ENCODE results near the gene MYO15A.
A peak's percentile ranks its signal among the peaks of the same experiment; 100 is the strongest.

Gene MYO15A

DNA sequence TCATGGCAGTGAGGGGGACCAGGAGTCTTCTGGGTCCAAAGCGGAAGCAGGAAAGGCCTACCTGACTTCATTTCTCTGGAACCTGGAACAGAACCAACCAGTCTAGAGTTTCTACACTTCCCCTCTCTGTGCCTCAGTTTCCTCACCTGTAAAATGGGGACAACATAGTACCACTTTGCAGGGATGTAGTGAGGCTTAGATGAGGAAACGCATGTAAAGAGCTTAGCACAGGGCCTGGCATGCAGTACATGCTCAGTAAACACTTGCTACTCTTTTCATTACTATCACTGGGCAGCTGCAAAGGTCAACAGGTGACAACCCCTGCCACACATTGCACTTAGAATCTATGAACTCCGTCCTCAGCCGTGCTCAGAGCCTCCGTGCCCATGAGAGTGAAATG, 24.2 kb downstream of the MYO15A start:
- DNase-seq, result no peak

DNA sequence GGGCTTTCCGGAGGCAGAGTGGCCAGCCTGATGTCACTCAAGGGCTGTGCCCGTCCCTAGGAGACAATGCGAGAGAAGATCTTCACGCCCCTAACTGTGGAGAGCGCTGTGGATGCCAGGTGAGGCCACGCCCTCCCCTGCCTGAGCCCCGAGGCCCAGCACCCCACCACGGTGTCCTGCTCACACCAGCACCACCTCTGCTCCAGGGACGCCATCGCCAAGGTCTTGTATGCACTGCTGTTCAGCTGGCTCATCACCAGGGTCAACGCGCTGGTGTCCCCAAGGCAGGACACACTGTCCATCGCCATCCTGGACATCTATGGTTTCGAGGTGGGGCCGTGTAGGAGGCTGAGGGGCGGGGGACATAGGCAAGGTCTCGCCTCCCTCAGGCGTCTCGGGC, 27.8 kb downstream of the MYO15A start:
- DNase-seq, result no peak

DNA sequence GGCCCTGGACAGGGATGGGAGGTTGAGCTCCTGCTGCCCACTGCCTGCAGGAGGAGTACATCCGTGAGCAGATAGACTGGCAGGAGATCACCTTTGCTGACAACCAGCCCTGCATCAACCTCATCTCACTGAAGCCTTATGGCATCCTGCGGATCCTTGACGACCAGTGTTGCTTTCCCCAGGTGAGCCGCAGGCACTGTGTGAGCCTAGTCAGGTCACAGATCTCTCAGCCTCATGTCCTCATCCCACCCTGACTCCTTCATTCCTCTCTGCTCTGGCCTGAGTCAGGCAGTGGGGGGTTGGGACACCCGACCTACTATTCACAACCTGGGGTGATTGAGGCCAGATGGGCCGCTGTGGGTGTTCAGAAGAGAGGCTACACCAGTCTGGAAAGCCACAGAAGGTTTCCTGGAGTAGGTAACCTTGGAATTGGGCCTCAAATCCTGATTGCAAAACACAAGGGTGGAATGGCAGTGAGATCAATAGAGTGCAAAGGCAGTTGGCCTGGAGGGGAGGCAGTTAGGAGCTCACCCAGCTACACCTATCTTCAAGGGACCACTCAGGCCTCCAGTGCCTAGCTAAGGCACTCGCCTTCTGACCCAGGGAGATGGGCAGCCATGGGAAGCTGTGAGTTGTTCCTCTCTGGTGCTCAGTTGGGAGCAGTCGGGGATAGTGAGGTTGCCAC, 29.7 kb downstream of the MYO15A start:
- DNase-seq, result no peak

DNA sequence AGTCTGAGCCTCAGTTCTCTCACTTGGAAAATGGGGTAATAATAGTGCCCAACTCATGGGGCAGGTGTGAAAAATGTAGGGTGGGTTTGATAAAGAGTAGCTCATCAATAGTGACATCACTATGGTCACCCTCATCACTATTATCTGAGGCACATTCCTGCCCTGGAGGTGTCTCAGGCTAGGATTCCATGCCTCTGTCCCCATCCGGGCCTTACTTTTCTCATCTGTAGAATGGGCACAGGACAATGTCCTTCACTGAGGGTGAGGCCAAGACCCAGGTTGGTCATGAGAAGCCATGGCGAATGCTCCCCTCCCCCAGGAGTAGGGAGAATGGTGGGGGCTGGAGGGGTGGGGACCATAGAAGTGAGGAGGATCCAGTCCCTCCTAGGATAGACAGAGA, 30.5 kb downstream of the MYO15A start:
- no peak for DNase-seq

DNA sequence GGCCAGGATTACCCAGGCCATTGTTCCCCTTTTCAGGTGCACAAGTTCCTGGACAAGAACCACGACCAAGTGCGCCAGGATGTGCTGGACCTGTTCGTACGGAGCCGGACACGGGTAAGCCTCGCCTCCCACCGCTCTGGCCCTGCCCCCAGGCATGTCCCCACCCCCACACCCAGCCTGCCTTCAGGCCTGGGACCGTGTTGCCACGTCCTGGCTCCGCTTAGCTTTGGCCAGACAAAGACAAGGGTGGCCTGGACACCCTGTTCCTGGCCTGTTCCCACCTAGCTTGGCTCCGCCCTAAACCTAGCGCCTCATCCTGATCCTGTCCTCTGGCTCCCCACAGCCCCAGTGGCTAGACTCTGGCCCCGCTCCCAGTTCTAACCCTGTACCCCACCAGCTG, 30.9 kb downstream of the MYO15A start:
- no peak for DNase-seq

DNA sequence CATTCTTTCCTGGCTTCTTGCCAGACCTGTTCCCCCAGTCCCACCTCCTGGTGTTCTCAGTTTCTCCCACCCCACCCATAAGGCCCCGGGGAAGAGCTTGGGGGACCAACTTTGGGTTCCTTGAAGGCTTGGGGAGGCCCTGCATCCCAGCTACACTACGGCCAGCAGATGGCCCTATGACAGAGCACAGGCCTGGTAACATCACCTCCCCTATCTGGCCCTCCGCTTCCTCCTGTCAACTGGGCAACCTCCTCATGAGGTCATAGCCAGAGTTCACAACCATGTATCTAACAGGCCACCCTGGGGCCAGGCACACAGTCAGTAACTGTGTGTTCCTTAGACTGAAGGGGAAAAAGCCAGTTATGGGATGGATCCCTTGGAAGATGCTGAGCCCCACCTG, 31.4 kb downstream of the MYO15A start:
- DNase-seq, result peak in 3 of 4 experiments; percentile 37 to 50 (median 43)

DNA sequence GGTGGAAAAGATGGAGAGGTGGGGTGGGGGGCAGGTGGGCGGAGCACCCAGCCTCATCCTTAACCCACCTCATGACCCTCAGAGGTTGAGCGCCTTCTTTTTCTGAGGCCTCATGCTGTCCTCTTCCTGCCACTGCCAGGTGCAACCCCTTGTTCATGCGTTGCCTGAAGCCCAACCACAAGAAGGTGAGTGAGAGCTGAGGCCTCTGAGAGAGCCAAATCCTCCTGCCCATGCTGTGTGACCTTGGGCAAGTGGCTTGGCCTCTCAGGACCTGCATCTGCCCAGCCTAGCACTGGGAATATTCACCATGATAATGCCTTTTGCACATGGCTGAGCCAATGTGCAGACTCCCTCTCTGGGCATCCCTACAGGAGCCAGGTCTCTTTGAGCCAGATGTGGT, 32.1 kb downstream of the MYO15A start:
- no peak for DNase-seq

DNA sequence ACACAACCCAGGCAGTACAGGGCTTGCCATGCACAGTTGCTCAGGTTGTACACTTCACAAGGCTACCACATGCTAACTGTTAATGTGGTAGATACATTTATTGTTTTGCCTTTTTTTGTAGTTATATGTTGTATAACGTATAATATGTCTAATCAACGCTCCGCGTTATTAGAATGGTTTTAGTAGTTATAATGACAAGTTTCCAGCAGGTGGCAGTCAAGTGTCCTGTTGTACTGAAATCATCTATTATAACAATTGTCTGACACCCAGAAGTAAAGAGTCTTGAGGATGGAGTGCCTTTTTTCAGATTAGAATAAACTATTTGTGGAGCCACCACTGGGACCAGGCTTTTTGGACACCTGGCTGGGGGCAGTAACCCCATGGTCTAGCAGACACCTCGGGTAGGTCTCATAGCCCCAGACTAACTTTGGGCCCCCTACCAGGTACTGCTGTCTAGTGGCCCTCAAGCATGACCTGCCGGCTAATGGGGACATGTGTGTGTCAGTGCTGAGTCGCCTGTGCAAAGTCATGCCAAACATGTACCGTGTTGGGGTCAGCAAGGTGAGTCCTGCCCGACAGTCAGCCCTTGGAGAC, 32.8 kb downstream of the MYO15A start:
- peak; percentile 74 to 87 (median 81) for DNase-seq

DNA sequence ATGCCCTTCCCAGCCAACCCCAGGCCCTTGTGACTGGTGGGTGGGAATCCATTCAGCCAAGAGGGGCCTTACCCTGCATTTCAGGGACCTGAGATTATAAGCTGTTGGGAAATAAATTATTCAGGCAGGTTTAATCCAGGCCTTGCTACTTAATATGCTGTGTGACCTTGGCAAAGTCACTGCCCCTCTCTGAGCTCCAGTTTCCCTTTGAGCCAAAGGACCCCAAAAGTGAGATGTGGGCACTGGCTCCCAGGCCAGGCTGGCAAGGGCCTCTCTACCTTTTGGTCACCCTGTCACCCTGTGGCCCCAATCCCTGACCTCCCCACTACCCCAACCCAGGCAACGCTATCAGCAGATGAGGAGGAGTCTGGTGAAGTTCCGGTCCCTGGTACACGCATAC, 33.9 kb downstream of the MYO15A start:
- no peak for DNase-seq

DNA sequence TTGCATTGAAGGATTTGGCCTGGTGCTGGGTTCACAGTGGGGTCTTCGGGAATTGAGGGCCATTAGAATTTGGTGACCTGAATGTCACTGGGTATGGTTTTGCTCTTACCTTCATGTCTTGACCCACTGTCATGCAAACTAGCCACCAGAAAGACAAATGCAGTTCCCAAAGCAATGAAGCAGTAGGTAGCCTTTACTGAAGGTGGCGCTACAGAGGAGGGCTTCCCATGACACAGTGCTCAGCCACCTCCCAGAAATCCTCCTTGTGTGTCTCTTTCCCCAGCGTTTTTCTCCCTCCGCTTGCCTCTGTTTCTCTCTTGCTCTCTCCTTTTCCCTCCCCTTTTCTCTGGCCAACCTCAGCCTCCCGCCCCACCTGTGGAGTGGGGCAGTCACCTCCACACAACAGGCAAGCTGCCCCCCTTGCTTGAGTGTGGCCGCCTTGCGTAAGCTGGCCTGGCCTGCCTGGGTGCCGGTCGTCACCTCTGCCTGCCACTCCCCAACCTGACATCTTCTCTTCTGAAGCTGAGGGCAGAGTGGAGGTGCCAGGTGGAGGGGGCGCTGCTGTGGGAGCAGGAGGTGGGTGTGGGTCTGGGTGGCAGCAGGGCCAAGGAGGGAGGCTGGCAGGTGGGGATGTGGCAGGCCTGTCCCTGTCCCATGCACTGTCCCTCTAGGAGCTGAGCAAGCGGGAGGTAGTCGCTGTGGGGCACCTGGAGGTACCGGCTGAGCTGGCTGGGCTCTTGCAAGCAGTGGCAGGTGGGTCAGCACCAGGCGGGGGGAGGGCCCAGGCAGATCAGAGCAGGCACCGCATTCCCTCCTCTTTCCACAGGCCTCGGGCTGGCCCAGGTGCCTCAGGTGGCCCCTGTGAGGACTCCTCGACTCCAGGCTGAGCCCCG, 34.7 kb downstream of the MYO15A start:
- DNase-seq, result peak in 3 of 4 experiments; percentile 26 to 40 (median 36)

DNA sequence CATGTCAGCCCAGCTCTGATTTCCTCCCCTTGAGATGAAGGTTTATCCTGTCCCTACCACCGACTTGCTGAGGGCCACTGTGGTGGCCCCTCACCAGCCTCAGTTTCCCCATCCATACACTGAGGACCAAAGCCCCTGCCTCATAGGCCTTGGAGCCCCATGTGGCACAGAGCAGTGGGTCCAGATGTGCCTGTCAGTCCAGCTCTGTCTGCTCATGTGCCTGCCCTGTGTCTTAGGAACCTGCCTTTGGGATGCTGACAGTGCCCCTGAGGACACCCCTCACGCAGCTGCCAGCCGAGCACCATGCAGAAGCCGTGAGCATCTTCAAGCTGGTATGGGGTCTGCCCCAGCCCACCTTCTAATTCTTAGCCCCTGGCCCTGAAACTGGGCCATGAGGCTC, 35.7 kb downstream of the MYO15A start:
- DNase-seq, result no peak

DNA sequence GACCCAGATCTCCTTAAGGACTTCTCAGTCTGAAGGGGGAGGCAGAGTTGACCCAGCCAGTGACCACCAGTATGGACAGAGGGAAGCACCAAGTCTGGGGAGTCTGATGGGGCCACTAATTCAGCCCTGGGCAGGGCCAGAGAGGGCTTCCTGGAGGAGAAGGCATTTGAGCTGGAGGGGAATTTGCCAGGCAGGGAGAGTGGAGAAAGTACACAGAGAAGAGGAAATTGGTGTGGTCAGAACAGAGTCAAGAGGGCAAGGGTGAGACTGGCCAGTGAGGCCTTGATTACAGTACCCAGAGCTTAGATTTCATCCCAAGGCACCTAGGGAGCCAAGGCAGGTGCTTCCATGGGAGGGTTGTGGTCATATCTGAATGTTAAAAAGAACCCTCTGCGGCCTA, 36.3 kb downstream of the MYO15A start:
- peak in 3 of 4 experiments; percentile 37 to 54 (median 49) for DNase-seq

DNA sequence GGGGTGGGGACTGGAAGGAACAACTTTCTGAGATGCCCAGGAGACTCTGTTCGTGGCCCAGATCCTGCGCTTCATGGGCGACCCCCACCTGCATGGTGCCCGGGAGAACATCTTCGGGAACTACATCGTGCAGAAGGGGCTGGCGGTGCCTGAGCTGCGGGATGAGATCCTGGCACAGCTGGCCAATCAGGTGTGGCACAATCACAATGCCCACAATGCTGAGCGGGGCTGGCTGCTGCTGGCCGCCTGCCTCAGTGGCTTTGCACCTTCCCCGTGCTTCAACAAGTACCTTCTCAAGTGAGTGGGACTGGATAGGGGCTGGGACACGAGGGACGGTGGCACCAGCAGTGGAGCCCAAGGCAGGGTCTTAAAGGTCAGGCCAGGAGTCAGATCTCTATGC, 37.3 kb downstream of the MYO15A start:
- no peak for DNase-seq

DNA sequence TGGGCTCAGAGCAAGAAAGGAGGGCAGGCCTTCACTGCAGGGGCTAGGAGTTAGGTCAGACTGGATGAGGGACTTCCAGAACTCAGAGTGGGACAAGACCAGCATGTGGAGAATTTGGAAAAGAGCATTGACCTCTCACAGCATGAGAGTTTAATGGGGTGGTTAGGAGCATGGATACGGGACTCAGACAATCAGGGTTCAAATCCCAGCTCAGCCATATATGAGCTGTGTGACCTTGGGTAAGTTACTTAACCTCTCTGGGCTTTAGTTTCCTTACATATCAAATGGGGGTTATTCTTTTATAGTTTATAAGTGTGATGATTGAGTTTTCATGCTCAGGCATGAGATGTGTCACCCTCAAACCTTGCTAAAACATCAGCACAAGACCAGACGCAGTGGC, 37.7 kb downstream of the MYO15A start:
- no peak for DNase-seq

DNA sequence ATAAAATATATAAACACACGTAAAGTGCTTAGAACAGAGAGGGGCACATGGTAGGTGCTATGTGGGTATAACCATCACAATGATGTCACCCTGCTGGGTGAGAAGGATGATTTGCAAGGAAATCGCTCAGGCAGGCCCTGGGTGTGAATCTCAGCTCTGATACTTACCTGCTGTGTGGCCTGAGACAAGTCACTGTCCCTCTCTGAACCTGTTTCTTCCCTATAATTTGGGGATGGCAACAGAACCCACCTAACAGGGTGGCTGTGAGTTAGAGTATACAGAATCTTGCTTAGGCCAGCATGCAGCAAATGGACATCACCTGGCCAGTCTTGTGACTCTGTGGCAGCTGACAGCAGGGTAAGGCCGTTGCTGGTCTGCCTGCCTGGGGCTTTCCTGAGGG, 38.4 kb downstream of the MYO15A start:
- DNase-seq, result no peak

DNA sequence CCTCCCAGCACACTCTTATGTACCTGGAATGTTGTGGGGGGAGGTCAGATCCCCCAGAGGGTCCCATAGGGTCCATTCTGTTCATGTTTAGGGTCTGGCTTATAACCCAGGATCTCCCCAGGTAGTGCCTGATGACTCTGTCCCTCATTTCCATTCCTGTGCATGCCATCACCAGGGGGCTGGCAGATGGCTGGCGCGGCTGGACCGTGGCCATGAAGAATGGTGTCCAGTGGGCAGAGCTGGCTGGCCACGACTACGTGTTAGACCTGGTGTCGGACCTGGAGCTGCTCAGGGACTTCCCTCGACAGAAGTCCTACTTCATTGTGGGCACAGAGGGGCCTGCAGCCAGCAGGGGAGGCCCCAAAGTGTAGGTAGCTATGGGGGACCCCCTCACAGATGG, 40.0 kb downstream of the MYO15A start:
- no peak for DNase-seq

DNA sequence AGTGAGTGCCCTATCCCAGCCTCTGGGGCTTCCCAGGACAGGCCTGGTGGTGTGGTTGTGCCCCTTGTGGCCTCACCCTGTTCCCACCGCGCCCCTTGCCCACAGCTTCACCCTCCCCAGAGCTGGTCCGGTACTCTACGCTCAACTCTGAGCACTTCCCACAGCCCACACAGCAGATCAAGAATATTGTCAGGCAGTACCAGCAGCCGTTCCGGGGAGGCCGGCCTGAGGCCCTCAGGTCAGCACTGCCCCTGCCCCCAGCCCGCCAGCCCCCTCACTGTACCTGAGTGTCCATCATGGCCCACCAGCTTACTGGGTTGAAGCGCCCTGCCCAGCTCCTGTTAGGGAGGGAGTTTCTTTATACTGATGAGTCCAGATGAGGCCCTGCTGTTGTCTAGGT, 42.7 kb downstream of the MYO15A start:
- no peak for DNase-seq

DNA sequence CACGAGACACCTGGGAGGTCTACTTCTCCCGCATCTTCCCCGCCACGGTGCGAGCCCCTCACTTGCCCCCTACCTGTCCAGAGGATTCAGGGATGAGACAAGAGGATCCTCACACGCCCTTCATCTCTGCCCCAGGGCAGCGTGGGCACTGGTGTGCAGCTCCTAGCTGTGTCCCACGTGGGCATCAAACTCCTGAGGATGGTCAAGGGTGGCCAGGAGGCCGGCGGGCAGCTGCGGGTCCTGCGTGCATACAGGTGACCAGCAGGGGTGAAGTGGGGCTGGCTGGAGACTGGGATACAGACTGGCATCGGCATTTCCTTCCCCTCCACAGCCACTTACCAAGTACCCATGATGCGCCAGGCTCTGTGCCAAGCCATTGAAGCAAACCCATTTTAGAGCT, 46.6 kb downstream of the MYO15A start:
- DNase-seq, result no peak

DNA sequence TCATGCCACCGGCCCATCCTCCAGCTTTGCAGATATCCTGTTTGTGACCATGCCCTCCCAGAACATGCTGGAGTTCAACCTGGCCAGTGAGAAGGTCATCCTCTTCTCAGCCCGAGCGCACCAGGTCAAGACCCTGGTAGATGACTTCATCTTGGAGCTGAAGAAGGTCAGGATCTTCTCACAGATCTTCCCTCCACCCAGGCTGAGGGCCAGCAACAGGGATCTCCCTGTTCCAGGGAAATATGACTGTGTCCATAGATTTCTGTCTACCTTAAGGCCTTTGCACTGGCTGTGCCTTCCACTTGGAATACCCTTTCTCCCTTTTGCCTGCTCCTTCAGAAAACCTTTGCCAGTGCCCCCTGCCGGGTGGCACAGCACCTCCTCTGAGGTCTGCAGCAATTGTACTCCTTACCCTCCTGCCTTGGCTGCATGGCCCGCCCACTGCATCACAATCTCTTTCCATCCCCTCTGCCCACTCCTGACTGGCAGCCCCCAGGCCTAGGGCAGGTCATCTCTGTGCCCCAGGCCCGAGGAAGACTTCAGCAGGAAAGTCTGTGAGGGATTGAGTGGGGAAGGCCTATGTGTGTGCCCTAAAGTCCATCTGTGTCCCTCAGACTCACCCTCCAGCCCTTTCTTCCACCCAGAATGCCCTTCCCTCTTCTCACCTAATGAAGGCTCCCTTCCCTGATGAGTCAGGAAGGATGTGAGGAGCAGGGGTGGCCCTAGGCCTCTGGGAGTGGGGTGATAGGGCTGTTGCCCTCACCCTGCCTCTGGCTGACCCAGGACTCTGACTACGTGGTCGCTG, 47.8 kb downstream of the MYO15A start:
- DNase-seq, result peak in 3 of 4 experiments; percentile 19 to 39 (median 34)

DNA sequence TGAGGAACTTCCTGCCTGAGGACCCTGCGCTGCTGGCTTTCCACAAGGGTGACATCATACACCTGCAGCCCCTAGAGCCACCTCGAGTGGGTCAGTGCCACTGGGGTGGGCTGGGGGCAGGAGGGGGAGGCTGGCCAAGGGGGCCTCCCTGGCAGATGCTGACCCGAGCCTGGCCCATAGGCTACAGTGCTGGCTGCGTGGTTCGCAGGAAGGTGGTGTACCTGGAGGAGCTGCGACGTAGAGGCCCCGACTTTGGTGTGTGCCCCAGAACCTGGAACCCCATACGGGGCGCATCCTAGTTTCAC, 48.4 kb downstream of the MYO15A start:
- DNase-seq, result no peak

DNA sequence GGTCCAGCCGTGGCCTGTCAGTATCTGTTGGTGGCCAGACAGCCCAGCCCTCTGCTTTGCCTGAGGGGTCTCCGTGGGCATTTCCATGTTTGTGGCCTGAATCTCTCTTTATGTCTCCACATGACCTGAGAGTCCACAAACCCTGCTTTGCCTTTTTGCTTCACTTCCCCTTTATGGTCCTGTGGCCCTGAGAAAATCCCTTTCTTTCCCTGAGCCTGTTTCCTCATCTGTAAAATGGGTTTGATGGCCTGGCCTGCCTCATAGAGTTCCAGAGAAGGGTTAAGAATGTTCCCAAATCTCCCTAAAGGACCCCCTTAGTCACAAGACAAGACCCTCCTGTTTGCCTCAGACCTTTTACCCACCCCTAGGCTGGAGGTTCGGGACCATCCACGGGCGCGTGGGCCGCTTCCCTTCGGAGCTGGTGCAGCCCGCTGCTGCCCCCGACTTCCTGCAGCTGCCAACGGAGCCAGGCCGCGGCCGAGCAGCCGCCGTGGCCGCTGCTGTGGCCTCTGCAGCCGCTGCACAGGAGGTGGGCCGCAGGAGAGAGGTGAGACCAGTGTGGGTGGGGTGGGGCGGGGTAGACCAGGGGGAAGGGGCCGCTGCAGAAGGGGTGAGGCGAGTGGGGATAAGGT, 48.9 kb downstream of the MYO15A start:
- peak in 3 of 4 experiments; percentile 34 to 50 (median 46) for DNase-seq

DNA sequence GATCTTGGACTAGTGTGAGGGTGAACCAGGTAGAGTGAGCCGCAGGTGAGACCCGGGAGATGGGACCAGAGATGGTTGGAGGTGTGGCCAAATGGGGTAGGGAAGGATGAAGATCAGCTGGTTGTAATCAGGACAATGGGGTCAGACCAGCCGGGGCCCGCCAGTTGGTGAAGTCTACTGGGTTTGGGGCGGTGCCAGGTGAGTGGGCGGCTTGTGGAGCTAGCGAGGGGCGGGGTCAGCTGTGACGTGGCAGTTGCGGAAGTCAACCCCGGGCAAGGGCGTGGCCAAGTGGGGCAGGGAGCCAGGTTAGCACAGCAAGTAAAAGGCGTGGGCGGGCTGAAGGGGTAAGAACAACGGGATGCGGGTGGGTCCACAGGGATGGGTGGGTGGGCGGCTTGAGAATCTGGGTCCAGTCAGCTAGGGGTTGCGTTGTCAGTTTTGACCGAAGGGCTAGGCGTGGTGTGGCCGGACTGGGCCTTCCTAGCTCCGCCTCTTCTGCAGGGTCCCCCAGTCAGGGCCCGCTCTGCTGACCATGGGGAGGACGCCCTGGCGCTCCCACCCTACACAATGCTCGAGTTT, 49.6 kb downstream of the MYO15A start:
- peak; percentile 95 to 97 (median 96) for DNase-seq
